Amygdala (tissue), 56 donors: ENCODE measurements around the gene PPM1K.

Experiments
- DNase-seq, 56 donors: peaks; one replicate each; lab custom pipeline; 2025; lab: John Stamatoyannopoulos, UW

PPM1K gene

DNA sequence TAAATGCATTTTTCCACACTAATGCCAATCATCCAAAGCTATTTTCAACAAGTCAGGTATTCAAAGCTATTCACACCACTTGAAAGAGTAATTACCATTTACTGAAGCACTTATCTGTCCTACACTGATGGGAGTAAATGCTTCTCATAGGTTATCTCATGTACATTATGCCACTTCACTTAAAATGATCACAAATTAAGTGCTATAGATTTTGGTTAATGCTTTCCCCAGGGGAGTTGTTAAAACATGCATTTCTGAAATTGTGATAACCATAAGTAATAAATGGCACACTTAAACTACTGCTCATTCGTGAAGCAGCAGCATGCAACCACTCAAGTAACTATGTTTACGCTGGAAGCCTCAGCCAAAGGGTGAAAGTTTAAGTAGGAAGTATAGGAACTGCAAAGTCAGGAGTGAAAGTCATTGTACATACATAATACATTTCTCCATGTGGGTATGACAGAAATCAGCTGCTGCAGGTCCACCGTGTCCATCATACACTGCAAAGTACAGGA is 6.6 kb downstream of the PPM1K start:
- DNase-seq: no peak

- DNase-seq: no peak
These were observed 7.2 kb downstream of the PPM1K start for GRCh38 chr4:88276952-88277710.

DNA sequence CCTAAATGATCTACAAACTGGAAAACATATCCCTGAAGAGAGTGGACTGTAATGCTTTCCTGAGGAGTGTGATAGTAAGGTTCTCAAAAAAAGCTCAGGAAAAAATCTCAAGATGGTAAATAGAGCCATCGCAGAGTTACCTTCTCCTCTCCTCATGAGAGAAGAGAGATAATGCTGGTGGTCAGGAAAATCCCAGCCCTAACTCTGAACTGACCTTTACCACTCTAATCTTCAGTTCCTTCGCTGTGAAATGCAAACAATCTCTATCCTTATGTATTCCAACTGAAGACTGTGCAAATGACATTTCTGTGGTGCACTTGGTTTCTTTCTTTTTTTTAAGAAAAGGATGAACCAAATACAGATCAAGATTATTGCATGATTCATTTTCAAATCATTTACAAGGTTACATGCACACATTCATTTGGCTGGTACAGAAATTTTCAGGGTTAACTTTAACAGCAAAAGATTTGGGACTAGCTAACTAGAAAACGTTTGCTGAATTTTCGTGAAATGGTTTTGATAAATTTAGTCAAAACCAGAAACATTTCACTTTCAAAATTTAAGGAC is 8.3 kb downstream of the PPM1K start:
- no peak for DNase-seq

GRCh38 chr4:88275516-88275915 is 8.8 kb downstream of the PPM1K start:
- DNase-seq: no peak

DNA sequence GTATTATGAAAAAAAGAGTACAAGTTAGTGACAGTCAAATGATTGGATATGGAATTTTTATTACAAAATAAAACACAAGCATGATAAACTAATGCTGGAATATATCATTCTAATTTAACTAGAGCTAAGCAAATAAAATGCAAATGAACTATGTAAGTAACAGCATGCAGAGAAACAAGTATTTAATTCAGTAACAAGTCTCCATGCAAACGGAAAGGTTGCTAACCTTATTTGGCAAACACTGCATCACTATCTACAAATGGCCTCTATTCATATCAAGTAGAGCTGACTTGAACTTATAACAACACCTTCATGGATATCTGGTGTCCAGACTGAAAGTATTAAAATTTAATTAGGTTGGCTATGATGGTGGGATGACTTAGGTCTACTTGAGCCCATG is 15.4 kb downstream of the PPM1K start:
- DNase-seq: no peak

- DNase-seq: no peak
These were observed 20.0 kb downstream of the PPM1K start for GRCh38 chr4:88264336-88264735.

- DNase-seq: no peak
These were observed 26.6 kb downstream of the PPM1K start for GRCh38 chr4:88257726-88258125.

- DNase-seq: no peak
These were observed 29.2 kb downstream of the PPM1K start for GRCh38 chr4:88255111-88255510.

- no peak for DNase-seq
These were observed 32.4 kb downstream of the PPM1K start for GRCh38 chr4:88251924-88252323.

DNA sequence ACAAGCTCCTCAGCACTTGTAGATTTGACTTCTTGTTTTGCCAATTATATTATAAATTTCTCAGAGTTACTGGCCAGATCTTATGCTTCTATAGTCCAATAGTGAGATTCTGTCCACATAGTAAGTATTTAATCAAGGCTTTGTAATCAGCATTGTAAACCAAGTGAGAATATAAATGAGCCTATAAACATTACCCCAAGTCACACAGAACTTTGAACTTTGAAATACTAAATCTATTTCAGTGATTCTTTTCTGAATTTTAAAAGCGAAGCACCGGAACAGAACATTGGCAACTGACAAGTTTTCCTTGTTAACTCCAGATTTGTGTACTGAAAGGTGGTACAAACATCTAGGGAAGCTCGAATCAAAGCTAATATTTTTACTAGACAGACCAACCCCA is 37.2 kb downstream of the PPM1K start:
- no peak for DNase-seq

- no peak for DNase-seq
These were observed 37.8 kb downstream of the PPM1K start for GRCh38 chr4:88246600-88246999.

GRCh38 chr4:88244816-88245579 is 39.4 kb downstream of the PPM1K start:
- DNase-seq: no peak

DNA sequence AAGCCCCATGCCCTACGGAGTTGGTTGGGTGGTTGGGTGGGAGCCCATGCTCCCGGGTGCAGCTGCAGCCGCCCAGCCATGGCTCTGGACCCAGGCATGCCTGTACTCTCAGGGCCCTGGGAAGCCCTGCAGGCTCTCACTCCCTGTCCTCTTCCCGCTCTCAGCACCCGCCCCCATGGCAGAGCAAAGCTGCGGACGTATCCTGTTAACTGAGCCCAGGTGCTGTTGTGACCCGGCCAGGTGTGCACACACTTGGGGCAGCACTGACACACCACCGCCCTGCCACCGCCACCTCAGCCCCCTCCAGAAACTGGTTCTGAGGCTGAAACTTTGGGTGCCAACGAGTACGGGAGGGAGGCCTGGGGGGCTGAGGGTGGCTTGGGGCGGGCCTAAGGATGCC is 40.3 kb downstream of the PPM1K start:
- no peak for DNase-seq

GRCh38 chr4:88242144-88242543 is 42.2 kb downstream of the PPM1K start:
- DNase-seq: no peak

DNA sequence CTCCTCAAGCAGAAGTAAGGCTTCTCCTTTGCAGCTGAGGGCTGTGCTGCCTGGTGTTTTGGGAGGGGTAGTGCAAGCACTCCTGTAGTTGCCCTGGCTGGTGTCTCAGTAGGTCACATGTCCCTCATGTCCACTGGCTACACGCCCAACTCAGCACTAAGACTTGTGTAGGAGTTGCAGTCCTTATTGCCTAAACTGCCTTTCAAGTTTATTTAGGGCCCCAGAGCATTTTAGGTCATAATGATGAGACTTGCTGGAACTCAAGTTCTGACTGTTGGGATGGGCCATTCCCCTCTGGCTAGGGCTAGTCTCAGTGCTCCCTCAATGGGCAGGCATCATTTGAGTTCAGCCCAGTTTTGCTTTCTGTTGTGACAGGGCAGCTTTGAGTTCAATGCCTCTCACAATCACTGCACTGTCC is 44.1 kb downstream of the PPM1K start:
- DNase-seq: peak in 6 of 56 donors; percentile 0 to 24 (median 5)

DNA sequence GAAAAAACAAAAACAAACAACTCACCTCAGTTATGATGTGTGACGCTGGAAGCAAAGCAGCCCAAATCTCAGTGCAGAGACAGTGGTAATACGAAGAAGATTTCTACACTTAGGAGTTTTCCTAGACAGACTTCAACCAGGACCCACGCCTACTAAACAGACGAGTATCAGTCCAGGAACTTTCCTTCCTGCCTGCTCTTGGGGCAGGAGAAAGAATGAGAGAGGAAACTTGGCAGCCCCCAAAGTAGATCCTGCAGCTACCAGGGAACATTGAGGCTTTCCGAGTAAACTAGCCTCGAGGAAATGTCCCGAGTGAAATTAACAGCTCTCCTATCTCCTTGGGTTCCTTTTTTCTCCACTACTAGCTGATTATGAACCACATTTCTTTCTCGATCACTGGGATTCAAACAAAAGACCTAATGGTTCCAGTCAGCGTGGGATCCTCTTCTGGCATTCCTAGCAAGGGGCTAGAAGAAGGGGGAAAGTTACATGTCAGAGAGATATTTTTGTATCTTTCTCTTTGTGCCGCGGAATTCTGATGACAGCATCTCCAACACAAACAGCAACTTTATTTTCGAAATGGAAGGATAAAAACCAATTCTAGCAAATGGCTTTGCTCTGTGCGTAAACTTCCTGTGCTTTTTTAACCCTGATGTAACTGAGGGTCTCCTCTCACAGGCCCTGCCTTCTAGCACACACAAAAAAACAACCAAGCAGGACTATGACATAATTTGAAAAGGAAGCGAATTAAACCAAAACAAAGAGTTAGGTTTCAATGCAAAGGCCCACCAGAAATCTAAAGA is 53.2 kb downstream of the PPM1K start:
- DNase-seq: peak in 1 of 56 donors; percentile 27

DNA sequence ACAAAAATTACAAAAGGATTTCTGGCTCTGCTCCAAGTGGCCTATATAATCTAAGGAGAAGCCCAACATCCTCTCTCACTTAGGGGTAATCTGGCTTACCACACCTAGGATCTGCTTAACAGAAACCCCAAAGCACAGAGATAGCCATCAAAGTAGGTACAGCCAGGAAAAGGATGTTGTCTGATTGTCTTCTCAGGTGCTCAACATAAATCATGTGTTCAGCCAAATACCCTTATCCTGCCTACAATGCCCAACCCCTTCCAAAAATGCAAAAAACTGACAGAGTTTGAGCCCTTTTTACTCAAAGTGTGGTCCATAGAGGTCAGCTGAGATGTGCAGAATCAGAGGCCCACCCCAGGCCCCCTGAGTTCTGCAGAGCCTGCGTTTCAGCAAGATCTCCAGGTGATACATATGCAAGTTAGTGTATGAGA is 53.9 kb downstream of the PPM1K start:
- DNase-seq: no peak

GRCh38 chr4:88227734-88228133 is 56.6 kb downstream of the PPM1K start:
- DNase-seq: no peak

DNA sequence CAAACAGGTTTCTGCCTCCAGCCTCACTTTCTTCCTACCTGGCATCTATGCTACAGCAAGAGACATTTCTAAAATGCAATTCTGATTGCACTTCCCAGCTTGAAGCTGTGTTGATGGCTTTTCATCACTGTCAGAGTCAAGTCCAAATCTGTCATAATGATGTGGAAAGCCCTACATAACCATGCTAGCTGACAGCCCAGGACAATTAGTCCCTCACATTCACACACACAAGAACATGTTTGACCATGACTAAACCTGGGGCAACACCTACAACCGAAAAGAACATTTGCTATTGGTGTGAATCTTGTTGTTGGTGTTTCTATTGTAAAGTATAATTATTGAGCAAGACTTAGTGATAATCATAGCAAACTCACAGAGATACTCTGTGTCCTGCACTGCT is 58.2 kb downstream of the PPM1K start:
- DNase-seq: no peak

DNA sequence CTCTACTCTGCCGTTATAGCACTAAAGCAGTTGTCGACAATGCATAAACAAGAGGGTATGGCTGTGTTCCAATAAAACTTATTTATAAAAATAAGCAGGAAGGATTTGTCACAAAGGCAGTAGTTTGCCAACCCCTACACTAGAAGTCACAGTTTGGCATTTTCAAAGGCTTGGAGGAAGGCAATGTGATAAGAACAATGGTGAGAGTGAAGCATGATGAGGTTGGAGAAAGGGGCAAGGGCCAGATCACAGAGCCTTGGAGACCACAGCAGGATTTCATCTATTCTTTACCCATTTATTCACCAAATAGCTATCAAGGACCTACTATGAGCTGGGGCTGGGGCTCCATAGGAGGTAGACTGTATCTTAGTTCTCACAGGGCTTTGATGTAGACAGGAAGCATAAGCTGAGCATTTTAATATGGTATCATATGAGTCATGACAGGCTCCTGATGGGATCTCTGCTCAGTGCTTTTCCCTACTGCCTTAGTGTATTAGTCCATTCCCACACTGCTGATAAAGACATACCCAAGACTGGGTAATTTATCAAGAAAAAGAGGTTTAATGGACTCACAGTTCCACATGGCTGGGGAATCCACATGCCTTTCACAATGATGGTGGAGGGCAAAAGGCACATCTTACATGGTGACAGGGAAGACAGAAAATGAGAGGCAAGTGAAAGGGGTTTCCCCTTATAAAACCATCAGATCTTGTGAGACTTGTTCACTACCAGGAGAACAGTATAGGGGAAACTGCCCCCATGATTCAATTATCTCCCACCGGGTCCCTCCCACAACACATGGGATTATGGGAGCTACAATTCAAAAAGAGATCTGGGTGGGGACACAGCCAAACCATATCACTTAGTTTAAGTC is 58.9 kb downstream of the PPM1K start:
- DNase-seq: no peak
